ENCODE results near the gene GFI1.

GRCh38 chr1:92461364-92462097, 25.2 kb downstream of the GFI1 start:
- TF ChIP-seq POLR2AphosphoS5 (IDR thresholded peaks at IDR 0.05) (no peak), CTCF (IDR thresholded peaks at IDR 0.05) (no peak)
